Suprapubic skin (tissue), 4 donors: Measurements from ENCODE around the gene POLR2A.

Source experiments
- CTCF ChIP-seq, 2 donors: fragments of 200-600 bp in 1 of 2; fragments of 450-650 bp in 1 of 2; sonication (generic) in 1 of 2; IDR thresholded peaks; one replicate each; pipeline ENCODE4 v1.5.1; 2016 to 2019; ENCODE audit warnings: antibody characterized with exemption in 2 of 2, mild to moderate bottlenecking in 1 of 2, moderate library complexity in 1 of 2
- POLR2A ChIP-seq, 2 donors: fragments of 450-650 bp; IDR thresholded peaks; one replicate each; pipeline ENCODE4 v1.6.1; 2017; ENCODE audit warnings: antibody characterized with exemption in 2 of 2, mild to moderate bottlenecking in 2 of 2, moderate library complexity in 2 of 2
- POLR2AphosphoS5 ChIP-seq, 3 donors: sonication (generic); formaldehyde crosslinking; IDR thresholded peaks; one replicate each; pipeline ENCODE4 v1.6.1; 2017; ENCODE audit warnings: antibody characterized with exemption in 3 of 3

- TF ChIP-seq POLR2AphosphoS5 (IDR thresholded peaks at IDR 0.05) (no peak), CTCF (IDR thresholded peaks at IDR 0.05) (no peak), POLR2A (IDR thresholded peaks at IDR 0.05) (no peak)
Observed at GRCh38 chr17:7463372-7463846, 20.8 kb upstream of the POLR2A start.
